ENCODE results near the gene SLC34A1.

DNA sequence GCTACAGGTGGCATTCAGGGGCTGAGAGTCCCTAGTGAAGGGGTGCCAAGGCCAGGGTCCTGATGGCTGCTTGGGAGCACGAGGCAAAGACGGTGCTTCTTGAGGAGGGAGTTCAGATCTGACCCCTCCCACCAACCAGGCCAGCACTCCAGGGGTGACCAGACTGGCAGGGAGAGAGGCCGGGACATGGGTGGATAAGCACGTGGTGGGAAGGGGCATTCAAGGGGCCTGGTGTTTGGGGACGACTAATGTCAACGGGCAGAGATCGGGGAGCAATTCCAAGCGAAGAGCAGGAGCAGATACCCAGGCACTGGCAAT is 22.0 kb upstream of the SLC34A1 start:
- TF ChIP-seq, protein P1, sequence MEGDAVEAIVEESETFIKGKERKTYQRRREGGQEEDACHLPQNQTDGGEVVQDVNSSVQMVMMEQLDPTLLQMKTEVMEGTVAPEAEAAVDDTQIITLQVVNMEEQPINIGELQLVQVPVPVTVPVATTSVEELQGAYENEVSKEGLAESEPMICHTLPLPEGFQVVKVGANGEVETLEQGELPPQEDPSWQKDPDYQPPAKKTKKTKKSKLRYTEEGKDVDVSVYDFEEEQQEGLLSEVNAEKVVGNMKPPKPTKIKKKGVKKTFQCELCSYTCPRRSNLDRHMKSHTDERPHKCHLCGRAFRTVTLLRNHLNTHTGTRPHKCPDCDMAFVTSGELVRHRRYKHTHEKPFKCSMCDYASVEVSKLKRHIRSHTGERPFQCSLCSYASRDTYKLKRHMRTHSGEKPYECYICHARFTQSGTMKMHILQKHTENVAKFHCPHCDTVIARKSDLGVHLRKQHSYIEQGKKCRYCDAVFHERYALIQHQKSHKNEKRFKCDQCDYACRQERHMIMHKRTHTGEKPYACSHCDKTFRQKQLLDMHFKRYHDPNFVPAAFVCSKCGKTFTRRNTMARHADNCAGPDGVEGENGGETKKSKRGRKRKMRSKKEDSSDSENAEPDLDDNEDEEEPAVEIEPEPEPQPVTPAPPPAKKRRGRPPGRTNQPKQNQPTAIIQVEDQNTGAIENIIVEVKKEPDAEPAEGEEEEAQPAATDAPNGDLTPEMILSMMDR (IDR thresholded peaks at IDR 0.05): no peak
- no peak for TF ChIP-seq POLR2AphosphoS5 (IDR thresholded peaks at IDR 0.05)
- no peak for TF ChIP-seq EP300 (IDR thresholded peaks at IDR 0.05)
- TF ChIP-seq POLR2A (IDR thresholded peaks at IDR 0.05; ENCODE audit: low read depth): no peak

Measured in esophagus muscularis mucosa (tissue), 4 donors.